ENCODE data around the gene ZWILCH.

ZWILCH gene

GRCh38 chr15:66545255-66545654 lies 40.1 kb downstream of the ZWILCH start:
- H3K36me3 ChIP-seq (ENCODE audit: insufficient read depth, low read length): peaks cover 3% of the 10 kb centered on the region; the same call in 1 of the 2 replicates

GRCh38 chr15:66555685-66556084 lies 50.6 kb downstream of the ZWILCH start:
- Histone ChIP-seq H3K4me1 (ENCODE audit: insufficient read depth, low read length) (no peaks in the 10 kb centered on the region), H3K9ac (ENCODE audit: low read depth, low read length) (no peak overlapping the region), H3K36me3 (ENCODE audit: insufficient read depth, low read length) (peaks cover 8% of the 10 kb centered on the region), H3K9me3 (ENCODE audit: control insufficient read depth, insufficient read depth, low read length) (no peaks in the 10 kb centered on the region)

More at GRCh38 chr15:66545255-66545654, 40.1 kb downstream of the ZWILCH start:
- Histone ChIP-seq H3K9ac (ENCODE audit: low read depth, low read length) (no peak overlapping the region), H3K9me3 (ENCODE audit: control insufficient read depth, insufficient read depth, low read length) (no peaks in the 10 kb centered on the region; the same call in 1 of the 2 replicates), H3K4me1 (ENCODE audit: insufficient read depth, low read length) (no peaks in the 10 kb centered on the region)

- no peaks in the 10 kb centered on the region for H3K4me1 ChIP-seq (ENCODE audit: insufficient read depth, low read length)
- H3K9ac ChIP-seq (ENCODE audit: low read depth, low read length): no peak overlapping the region
- peaks cover 8% of the 10 kb centered on the region for H3K36me3 ChIP-seq (ENCODE audit: insufficient read depth, low read length)
- H3K9me3 ChIP-seq (ENCODE audit: control insufficient read depth, insufficient read depth, low read length): no peaks in the 10 kb centered on the region
These were observed 53.1 kb downstream of the ZWILCH start for GRCh38 chr15:66558271-66558670.

- no peaks in the 10 kb centered on the region for H3K9me3 ChIP-seq (ENCODE audit: control insufficient read depth, insufficient read depth, low read length)
- peaks cover 20% of the 10 kb centered on the region; the same call in 1 of the 2 replicates for H3K4me1 ChIP-seq (ENCODE audit: insufficient read depth, low read length)
- H3K9ac ChIP-seq (ENCODE audit: low read depth, low read length): no peak overlapping the region
- H3K36me3 ChIP-seq (ENCODE audit: insufficient read depth, low read length): peaks cover 8% of the 10 kb centered on the region
These were observed 55.9 kb downstream of the ZWILCH start for GRCh38 chr15:66560856-66561525.

GRCh38 chr15:66563126-66563525 lies 58.0 kb downstream of the ZWILCH start:
- no peak overlapping the region for H3K9ac ChIP-seq (ENCODE audit: low read depth, low read length)
- H3K4me1 ChIP-seq (ENCODE audit: insufficient read depth, low read length): peaks cover 25% of the 10 kb centered on the region; the same call in 1 of the 2 replicates
- no peaks in the 10 kb centered on the region for H3K9me3 ChIP-seq (ENCODE audit: control insufficient read depth, insufficient read depth, low read length)
- peaks cover 3% of the 10 kb centered on the region for H3K36me3 ChIP-seq (ENCODE audit: insufficient read depth, low read length)

GRCh38 chr15:66563566-66564110 lies 58.5 kb downstream of the ZWILCH start:
- Histone ChIP-seq H3K9ac (ENCODE audit: low read depth, low read length) (no peak overlapping the region), H3K36me3 (ENCODE audit: insufficient read depth, low read length) (peaks cover 3% of the 10 kb centered on the region), H3K9me3 (ENCODE audit: control insufficient read depth, insufficient read depth, low read length) (no peaks in the 10 kb centered on the region), H3K4me1 (ENCODE audit: insufficient read depth, low read length) (peaks cover 25% of the 10 kb centered on the region; the same call in 1 of the 2 replicates)

GRCh38 chr15:66564136-66565041 lies 59.3 kb downstream of the ZWILCH start:
- Histone ChIP-seq H3K4me1 (ENCODE audit: insufficient read depth, low read length) (peaks cover 25% of the 10 kb centered on the region; the same call in 1 of the 2 replicates), H3K9ac (ENCODE audit: low read depth, low read length) (peak overlapping the region; percentile 38; the same call in 1 of the 2 replicates), H3K36me3 (ENCODE audit: insufficient read depth, low read length) (peaks cover 3% of the 10 kb centered on the region; the same call in 1 of the 2 replicates), H3K9me3 (ENCODE audit: control insufficient read depth, insufficient read depth, low read length) (no peaks in the 10 kb centered on the region)

GRCh38 chr15:66565141-66565641 lies 60.1 kb downstream of the ZWILCH start:
- H3K36me3 ChIP-seq (ENCODE audit: insufficient read depth, low read length): peaks cover 3% of the 10 kb centered on the region; the same call in 1 of the 2 replicates
- no peaks in the 10 kb centered on the region for H3K9me3 ChIP-seq (ENCODE audit: control insufficient read depth, insufficient read depth, low read length)
- H3K4me1 ChIP-seq (ENCODE audit: insufficient read depth, low read length): peaks cover 25% of the 10 kb centered on the region; the same call in 1 of the 2 replicates
- H3K9ac ChIP-seq (ENCODE audit: low read depth, low read length): peak overlapping the region; percentile 38

GRCh38 chr15:66565741-66566144 lies 60.6 kb downstream of the ZWILCH start, which contains the start of gene LCTL:
Gene LCTL (minus strand): TSS chr15:66565998. CDS start chr15:66565365, 633 bp downstream.
- no peaks in the 10 kb centered on the region for H3K9me3 ChIP-seq (ENCODE audit: control insufficient read depth, insufficient read depth, low read length)
- H3K4me1 ChIP-seq (ENCODE audit: insufficient read depth, low read length): peaks cover 25% of the 10 kb centered on the region; the same call in 1 of the 2 replicates
- peak within 1 kb of the TSS; percentile 38 for H3K9ac ChIP-seq (ENCODE audit: low read depth, low read length)
- peaks cover 3% of the 10 kb centered on the region; the same call in 1 of the 2 replicates for H3K36me3 ChIP-seq (ENCODE audit: insufficient read depth, low read length)

GRCh38 chr15:66566963-66567531 lies 61.9 kb downstream of the ZWILCH start:
- Histone ChIP-seq H3K4me1 (ENCODE audit: insufficient read depth, low read length) (peaks cover 25% of the 10 kb centered on the region; the same call in 1 of the 2 replicates), H3K36me3 (ENCODE audit: insufficient read depth, low read length) (no peaks in the 10 kb centered on the region), H3K9me3 (ENCODE audit: control insufficient read depth, insufficient read depth, low read length) (no peaks in the 10 kb centered on the region), H3K9ac (ENCODE audit: low read depth, low read length) (no peak overlapping the region)

- Histone ChIP-seq H3K9ac (ENCODE audit: low read depth, low read length) (no peak overlapping the region), H3K36me3 (ENCODE audit: insufficient read depth, low read length) (no peaks in the 10 kb centered on the region), H3K4me1 (ENCODE audit: insufficient read depth, low read length) (peaks cover 25% of the 10 kb centered on the region; the same call in 1 of the 2 replicates), H3K9me3 (ENCODE audit: control insufficient read depth, insufficient read depth, low read length) (no peaks in the 10 kb centered on the region)
These were observed 62.8 kb downstream of the ZWILCH start for GRCh38 chr15:66567897-66568296.

GRCh38 chr15:66569461-66570137 lies 64.5 kb downstream of the ZWILCH start:
- no peak overlapping the region for H3K9ac ChIP-seq (ENCODE audit: low read depth, low read length)
- no peaks in the 10 kb centered on the region for H3K9me3 ChIP-seq (ENCODE audit: control insufficient read depth, insufficient read depth, low read length)
- peaks cover 17% of the 10 kb centered on the region; the same call in 1 of the 2 replicates for H3K4me1 ChIP-seq (ENCODE audit: insufficient read depth, low read length)
- no peaks in the 10 kb centered on the region for H3K36me3 ChIP-seq (ENCODE audit: insufficient read depth, low read length)

GRCh38 chr15:66570327-66570726 lies 65.2 kb downstream of the ZWILCH start:
- no peak overlapping the region for H3K9ac ChIP-seq (ENCODE audit: low read depth, low read length)
- no peaks in the 10 kb centered on the region for H3K9me3 ChIP-seq (ENCODE audit: control insufficient read depth, insufficient read depth, low read length)
- H3K4me1 ChIP-seq (ENCODE audit: insufficient read depth, low read length): peaks cover 10% of the 10 kb centered on the region; the same call in 1 of the 2 replicates
- no peaks in the 10 kb centered on the region for H3K36me3 ChIP-seq (ENCODE audit: insufficient read depth, low read length)

All from ES-I3 (cell line).